SU-DHL-6 (cell line): ENCODE measurements around the gene MARCO.

Source experiments
- H2AFZ ChIP-seq: fragments of 200-600 bp; sonication (generic); 2 replicates; pipeline ENCODE4 v1.6.1; 2014; ENCODE audit warnings: low read depth, mild to moderate bottlenecking, moderate library complexity, mixed read lengths, antibody characterized with exemption, low read length; ENCODE audit not compliant: severe bottlenecking
- H3F3A ChIP-seq: fragments of 200-600 bp; shearing (Covaris generic); 2 replicates; pipeline ENCODE4 v1.6.0; 2016; ENCODE audit warnings: antibody characterized with exemption, mild to moderate bottlenecking; ENCODE audit not compliant: insufficient read depth
- H3K27ac ChIP-seq: fragments of 200-600 bp; sonication (generic); 2 replicates; pipeline ENCODE4 v1.5.1; 2016; ENCODE audit warnings: low read depth, mild to moderate bottlenecking, low read length, moderate library complexity, mixed read lengths
- H3K27me3 ChIP-seq: fragments of 200-600 bp; sonication (generic), shearing (Covaris generic); 2 replicates; pipeline ENCODE4 v1.6.0; 2014; ENCODE audit warnings: mild to moderate bottlenecking, low read length
- H3K36me3 ChIP-seq: fragments of 200-600 bp; sonication (generic); 2 replicates; pipeline ENCODE4 v1.6.1; 2014; ENCODE audit warnings: mild to moderate bottlenecking, low read length, mixed read lengths
- H3K4me2 ChIP-seq: fragments of 300-600, 200-600 bp; shearing (Covaris generic), sonication (generic); 2 replicates; pipeline ENCODE4 v1.6.0; 2014; ENCODE audit warnings: low read length, low read depth, mild to moderate bottlenecking; ENCODE audit not compliant: poor library complexity, severe bottlenecking
- H3K4me3 ChIP-seq: fragments of 200-600 bp; sonication (generic); 2 replicates; pipeline ENCODE4 v1.5.1; 2014; ENCODE audit warnings: antibody characterized with exemption, low read length, mild to moderate bottlenecking, mixed read lengths; ENCODE audit not compliant: insufficient read depth, poor library complexity, severe bottlenecking
- H3K79me2 ChIP-seq: fragments of 200-600 bp; sonication (generic); 2 replicates; pipeline ENCODE4 v1.6.1; 2014; ENCODE audit warnings: mild to moderate bottlenecking, low read length, moderate library complexity; ENCODE audit not compliant: insufficient read depth
- H3K9ac ChIP-seq: fragments of 200-600 bp; sonication (generic); 2 replicates; pipeline ENCODE4 v1.7.0; 2014; ENCODE audit warnings: mild to moderate bottlenecking, low read length
- H3K9me2 ChIP-seq: fragments of 200-600 bp; sonication (generic); replicated peaks from 2 replicates; pipeline ENCODE4 v1.6.1; 2014; ENCODE audit warnings: low read length; ENCODE audit not compliant: insufficient read depth
- H3K9me3 ChIP-seq: fragments of 200-600 bp; sonication (generic); 2 replicates; pipeline ENCODE4 v1.6.1; 2014; ENCODE audit warnings: low read length, mixed read lengths; ENCODE audit not compliant: insufficient read depth
- H4K20me1 ChIP-seq: fragments of 200-600 bp; sonication (generic); 2 replicates; pipeline ENCODE4 v1.6.1; 2014; ENCODE audit warnings: low read depth, mild to moderate bottlenecking, antibody characterized with exemption, low read length, moderate library complexity, mixed read lengths
- EZH2phosphoT487 ChIP-seq: fragments of 200-600 bp; sonication (generic), shearing (Covaris generic); conservative IDR thresholded peaks from 2 replicates; pipeline ENCODE4 v1.6.1; 2018; ENCODE audit warnings: mild to moderate bottlenecking, antibody characterized with exemption, low read length, moderate library complexity, mixed read lengths
- TF ChIP-seq, protein P1 (sequence below): fragments of 200-600 bp; sonication (generic); IDR thresholded peaks from one replicate; pipeline ENCODE4 v1.5.1; 2017; ENCODE audit warnings: antibody characterized with exemption, mild to moderate bottlenecking, low read length, moderate library complexity; ENCODE audit not compliant: insufficient read depth, poor library complexity, severe bottlenecking

The MARCO gene

DNA sequence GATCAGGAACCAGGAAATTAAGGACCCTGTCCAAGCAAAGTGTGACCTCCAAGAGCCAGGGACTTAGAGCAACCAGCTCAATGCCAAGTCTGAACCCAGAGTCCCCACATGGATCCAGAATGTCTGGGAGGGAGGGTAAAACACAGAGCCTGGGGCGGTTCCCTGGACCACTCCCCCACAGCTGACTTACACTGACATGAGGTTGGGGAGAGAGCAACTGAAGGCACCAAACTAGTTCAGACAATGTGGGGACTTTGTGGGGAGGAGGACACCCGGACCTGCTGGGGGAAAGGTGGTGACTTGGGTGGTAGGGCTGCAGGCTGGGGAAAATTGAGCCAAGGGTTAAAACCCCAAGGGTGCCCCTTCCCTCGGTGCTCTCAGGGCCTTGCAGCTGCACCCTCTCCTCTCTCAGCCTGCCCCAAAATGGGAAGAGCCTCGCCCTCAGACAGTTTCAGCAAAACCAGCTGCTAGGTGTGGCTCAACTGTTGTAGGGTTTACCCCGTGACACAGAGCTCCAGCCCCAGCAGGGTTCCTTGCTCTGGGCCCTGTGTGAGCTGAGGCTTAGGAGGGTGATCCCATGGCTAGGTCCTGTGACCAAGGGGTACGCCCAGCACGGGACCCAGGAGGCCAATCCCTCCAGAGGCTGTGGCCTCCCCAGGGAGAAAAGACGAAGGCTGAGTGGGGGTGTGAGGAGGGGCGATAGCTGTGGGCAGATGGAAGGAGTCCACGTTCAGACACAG lies 28.6 kb downstream of the MARCO start:
- Histone ChIP-seq H3F3A (no peaks in the 10 kb centered on the region), H2AFZ (no peak overlapping the region), H3K27me3 (no peaks in the 10 kb centered on the region), H3K9me3 (no peaks in the 10 kb centered on the region), H3K79me2 (no peaks in the 10 kb centered on the region), H4K20me1 (no peaks in the 10 kb centered on the region), H3K27ac (no peak overlapping the region), H3K4me3 (no peak overlapping the region), H3K4me2 (no peak overlapping the region), H3K9me2 (no peaks in the 10 kb centered on the region), H3K36me3 (no peaks in the 10 kb centered on the region), H3K9ac (no peak overlapping the region)
- TF ChIP-seq, protein P1, sequence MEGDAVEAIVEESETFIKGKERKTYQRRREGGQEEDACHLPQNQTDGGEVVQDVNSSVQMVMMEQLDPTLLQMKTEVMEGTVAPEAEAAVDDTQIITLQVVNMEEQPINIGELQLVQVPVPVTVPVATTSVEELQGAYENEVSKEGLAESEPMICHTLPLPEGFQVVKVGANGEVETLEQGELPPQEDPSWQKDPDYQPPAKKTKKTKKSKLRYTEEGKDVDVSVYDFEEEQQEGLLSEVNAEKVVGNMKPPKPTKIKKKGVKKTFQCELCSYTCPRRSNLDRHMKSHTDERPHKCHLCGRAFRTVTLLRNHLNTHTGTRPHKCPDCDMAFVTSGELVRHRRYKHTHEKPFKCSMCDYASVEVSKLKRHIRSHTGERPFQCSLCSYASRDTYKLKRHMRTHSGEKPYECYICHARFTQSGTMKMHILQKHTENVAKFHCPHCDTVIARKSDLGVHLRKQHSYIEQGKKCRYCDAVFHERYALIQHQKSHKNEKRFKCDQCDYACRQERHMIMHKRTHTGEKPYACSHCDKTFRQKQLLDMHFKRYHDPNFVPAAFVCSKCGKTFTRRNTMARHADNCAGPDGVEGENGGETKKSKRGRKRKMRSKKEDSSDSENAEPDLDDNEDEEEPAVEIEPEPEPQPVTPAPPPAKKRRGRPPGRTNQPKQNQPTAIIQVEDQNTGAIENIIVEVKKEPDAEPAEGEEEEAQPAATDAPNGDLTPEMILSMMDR, result no peak
- no peak for TF ChIP-seq EZH2phosphoT487

DNA sequence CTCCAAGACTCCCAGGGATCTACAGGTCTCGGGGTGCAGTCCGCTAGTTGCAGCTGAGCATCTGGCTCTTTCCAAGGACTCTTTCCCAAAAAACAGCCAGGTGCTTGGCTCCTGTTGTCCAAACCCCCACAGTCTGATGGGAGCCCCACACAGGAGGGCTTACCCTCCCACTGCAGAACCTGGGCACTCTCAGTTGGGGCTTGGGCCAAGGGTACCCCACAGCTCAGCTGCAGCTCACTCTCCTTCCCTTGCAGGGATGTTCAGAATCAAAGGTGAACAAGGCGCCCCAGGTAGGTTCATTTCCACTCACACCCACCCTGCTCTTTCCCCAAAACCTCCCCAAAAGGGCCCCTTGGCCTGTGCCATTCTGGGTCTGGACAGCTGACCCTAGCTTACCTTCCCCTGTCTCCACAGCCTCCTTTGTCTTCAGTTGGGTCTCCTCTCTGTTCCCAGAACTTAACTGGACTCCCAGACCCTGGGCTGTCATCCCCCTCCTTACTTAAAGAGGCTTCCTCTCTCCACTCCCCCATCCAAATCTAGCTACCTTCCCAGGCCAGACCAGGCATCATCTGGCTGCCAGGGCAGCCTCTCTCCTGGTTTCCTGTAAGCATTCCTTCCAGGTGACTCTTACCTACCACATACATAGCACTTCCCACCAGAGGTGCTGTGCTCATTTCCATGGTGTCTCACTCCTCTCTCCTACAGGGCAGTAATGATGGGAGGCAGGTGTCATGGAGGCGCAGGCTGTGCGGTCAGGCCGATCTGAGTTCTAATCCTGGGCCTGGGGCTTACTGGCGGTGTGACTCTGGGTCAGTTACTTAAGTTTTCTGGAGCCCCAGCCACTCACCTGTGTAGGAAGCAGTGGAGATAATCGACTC lies 29.5 kb downstream of the MARCO start:
- TF ChIP-seq EZH2phosphoT487, result no peak
- TF ChIP-seq, protein P1, result no peak
- Histone ChIP-seq H3K4me2 (no peak overlapping the region), H3K79me2 (no peaks in the 10 kb centered on the region), H3K9ac (no peak overlapping the region), H3K9me3 (no peaks in the 10 kb centered on the region), H2AFZ (no peak overlapping the region), H3F3A (no peaks in the 10 kb centered on the region), H3K9me2 (no peaks in the 10 kb centered on the region), H3K4me3 (no peak overlapping the region), H4K20me1 (no peaks in the 10 kb centered on the region), H3K27me3 (no peaks in the 10 kb centered on the region), H3K36me3 (no peaks in the 10 kb centered on the region), H3K27ac (no peak overlapping the region)

DNA sequence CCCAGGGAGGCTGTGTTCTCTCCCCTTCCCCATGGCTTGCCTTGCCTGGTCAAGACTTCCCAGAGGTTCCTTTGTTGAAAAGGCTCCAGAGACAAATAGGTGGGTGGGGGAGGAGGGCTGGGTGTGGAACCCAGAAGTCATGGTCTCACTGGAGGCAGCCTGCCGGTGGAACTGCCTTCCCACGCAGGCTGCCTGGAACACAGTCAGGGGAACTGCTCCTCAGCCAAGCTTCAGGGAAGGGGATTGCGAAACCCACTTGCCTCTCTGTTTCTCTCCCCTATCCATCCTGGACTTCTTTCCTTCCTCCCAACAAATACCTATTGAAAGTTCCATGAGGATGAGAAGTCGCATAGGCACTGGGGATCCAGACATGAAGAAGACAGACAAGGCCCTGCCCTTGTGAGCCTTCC lies 31.6 kb downstream of the MARCO start:
- Histone ChIP-seq H3K27me3 (no peaks in the 10 kb centered on the region), H3K4me2 (no peak overlapping the region), H3K79me2 (no peaks in the 10 kb centered on the region), H3K36me3 (no peaks in the 10 kb centered on the region), H3K9ac (no peak overlapping the region), H3K27ac (no peak overlapping the region), H2AFZ (no peak overlapping the region), H3F3A (no peaks in the 10 kb centered on the region), H3K9me2 (no peaks in the 10 kb centered on the region), H3K4me3 (no peak overlapping the region), H4K20me1 (no peaks in the 10 kb centered on the region), H3K9me3 (no peaks in the 10 kb centered on the region)
- TF ChIP-seq EZH2phosphoT487, result no peak
- TF ChIP-seq, protein P1, result no peak
